Measurements from ENCODE around the gene ARSG.
A peak's percentile ranks its signal among the peaks of the same experiment; 100 is the strongest.
"Not testable (repeated sequence)": the region's sequence is repeated elsewhere in the genome, so short reads cannot be mapped to it uniquely, and the experiment has no call there.

The ARSG gene

GRCh38 chr17:68277807-68278206 is 13.5 kb upstream of the ARSG start:
- DNase-seq (ENCODE audit: low read depth in 2 of 2), result no peak

- DNase-seq (ENCODE audit: low read depth in 2 of 2), result not testable (repeated sequence)
These were observed 9.3 kb upstream of the ARSG start for GRCh38 chr17:68281965-68282364.

GRCh38 chr17:68288375-68288774 is 2.9 kb upstream of the ARSG start:
- no peak for DNase-seq (ENCODE audit: low read depth in 2 of 2)

- no peak for DNase-seq (ENCODE audit: low read depth in 2 of 2)
These were observed 2.5 kb upstream of the ARSG start for GRCh38 chr17:68288804-68289203.

GRCh38 chr17:68289473-68289872 is 1.8 kb upstream of the ARSG start:
- no peak for DNase-seq (ENCODE audit: low read depth in 2 of 2)

GRCh38 chr17:68289936-68290267 is 1.4 kb upstream of the ARSG start:
- DNase-seq (ENCODE audit: low read depth in 2 of 2), result no peak

GRCh38 chr17:68290268-68290954 is 884 bp upstream of the ARSG start:
- no peak for DNase-seq (ENCODE audit: low read depth in 2 of 2)

- DNase-seq (ENCODE audit: low read depth in 2 of 2), result peak; percentile 6 to 14
These were observed 767 bp downstream of the ARSG start for GRCh38 chr17:68291836-68292688.

- no peak for DNase-seq (ENCODE audit: low read depth in 2 of 2)
These were observed 1.4 kb downstream of the ARSG start for GRCh38 chr17:68292689-68293040.

GRCh38 chr17:68293490-68294195 is 2.3 kb downstream of the ARSG start:
- DNase-seq (ENCODE audit: low read depth in 2 of 2), result no peak

GRCh38 chr17:68294196-68294555 is 2.9 kb downstream of the ARSG start:
- DNase-seq (ENCODE audit: low read depth in 2 of 2), result no peak

- no peak for DNase-seq (ENCODE audit: low read depth in 2 of 2)
These were observed 3.3 kb downstream of the ARSG start for GRCh38 chr17:68294617-68295016.

- DNase-seq (ENCODE audit: low read depth in 2 of 2), result no peak
These were observed 3.8 kb downstream of the ARSG start for GRCh38 chr17:68295086-68295485.

- DNase-seq (ENCODE audit: low read depth in 2 of 2), result no peak
These were observed 5.2 kb downstream of the ARSG start for GRCh38 chr17:68296217-68297191.

- DNase-seq (ENCODE audit: low read depth in 2 of 2), result no peak
These were observed 5.9 kb downstream of the ARSG start for GRCh38 chr17:68297195-68297594.

GRCh38 chr17:68298601-68299000 is 7.3 kb downstream of the ARSG start:
- DNase-seq (ENCODE audit: low read depth in 2 of 2), result no peak

GRCh38 chr17:68299817-68300216 is 8.5 kb downstream of the ARSG start:
- no peak for DNase-seq (ENCODE audit: low read depth in 2 of 2)

GRCh38 chr17:68301438-68301959 is 10.2 kb downstream of the ARSG start:
- DNase-seq (ENCODE audit: low read depth in 2 of 2), result no peak

GRCh38 chr17:68302066-68302564 is 10.8 kb downstream of the ARSG start:
- DNase-seq (ENCODE audit: low read depth in 2 of 2), result no peak

GRCh38 chr17:68302666-68303065 is 11.4 kb downstream of the ARSG start:
- DNase-seq (ENCODE audit: low read depth in 2 of 2), result no peak

- no peak for DNase-seq (ENCODE audit: low read depth in 2 of 2)
These were observed 13.4 kb downstream of the ARSG start for GRCh38 chr17:68304706-68305105.

Measured in fibroblast of skin of left quadriceps (primary cell).